GM12801 (cell line): ENCODE measurements around the gene ORM2.
"Not testable (repeated sequence)": the region's sequence is repeated elsewhere in the genome, so short reads cannot be mapped to it uniquely, and the experiment has no call there.

Experiments
- CTCF ChIP-seq: IDR thresholded peaks from one replicate; pipeline ENCODE4 v1.5.1; 2011; ENCODE audit warnings: control low read depth; ENCODE audit not compliant: insufficient read length; ENCODE audit errors: extremely low read depth

Gene ORM2

GRCh38 chr9:114329625-114330022 lies at the start of gene ORM2:
TSS of gene ORM2 (plus strand) at chr9:114329869. CDS start at chr9:114329905, 36 bp downstream.
- not testable (repeated sequence) for TF ChIP-seq CTCF

- TF ChIP-seq CTCF = no peak
Measured at GRCh38 chr9:114280636-114281472, 48.8 kb upstream of the ORM2 start.

GRCh38 chr9:114281473-114282103 lies 48.1 kb upstream of the ORM2 start:
- no peak for TF ChIP-seq CTCF

- TF ChIP-seq CTCF = no peak
Measured at GRCh38 chr9:114282104-114282485, 47.6 kb upstream of the ORM2 start.

- no peak for TF ChIP-seq CTCF
Measured at GRCh38 chr9:114282507-114282906, 47.2 kb upstream of the ORM2 start.

- no peak for TF ChIP-seq CTCF
Measured at GRCh38 chr9:114282926-114283325, 46.7 kb upstream of the ORM2 start.

GRCh38 chr9:114283551-114284111 lies 46.0 kb upstream of the ORM2 start:
- no peak for TF ChIP-seq CTCF
